ENCODE results near the gene CCR8.
"Not testable (repeated sequence)": the region's sequence is repeated elsewhere in the genome, so short reads cannot be mapped to it uniquely, and the experiment has no call there.

CCR8 gene

DNA sequence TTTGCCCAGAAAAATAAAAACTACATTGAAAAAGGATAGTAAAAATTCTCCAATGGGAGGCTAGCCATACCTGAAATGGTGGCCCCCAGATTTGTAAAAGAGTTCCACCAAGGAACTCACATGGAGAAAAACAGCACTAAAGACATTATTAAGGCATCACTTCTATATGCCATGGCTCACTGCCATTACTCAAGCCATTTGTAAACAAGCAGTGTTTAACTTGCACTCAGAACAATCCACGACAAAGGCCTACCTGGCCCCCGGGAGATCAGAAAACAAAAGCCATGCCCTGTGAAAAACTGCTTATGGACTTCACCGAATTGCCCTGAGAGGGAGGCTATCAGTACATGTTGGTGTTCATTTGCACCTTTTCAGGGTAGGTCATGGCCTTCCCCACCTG is 19.6 kb downstream of the CCR8 start:
- no peak for TF ChIP-seq ZNF274 (IDR thresholded peaks at IDR 0.05; ENCODE audit: low read depth, low read length)
- H3K4me3 ChIP-seq (ENCODE audit: low read length), result no peak overlapping the region

DNA sequence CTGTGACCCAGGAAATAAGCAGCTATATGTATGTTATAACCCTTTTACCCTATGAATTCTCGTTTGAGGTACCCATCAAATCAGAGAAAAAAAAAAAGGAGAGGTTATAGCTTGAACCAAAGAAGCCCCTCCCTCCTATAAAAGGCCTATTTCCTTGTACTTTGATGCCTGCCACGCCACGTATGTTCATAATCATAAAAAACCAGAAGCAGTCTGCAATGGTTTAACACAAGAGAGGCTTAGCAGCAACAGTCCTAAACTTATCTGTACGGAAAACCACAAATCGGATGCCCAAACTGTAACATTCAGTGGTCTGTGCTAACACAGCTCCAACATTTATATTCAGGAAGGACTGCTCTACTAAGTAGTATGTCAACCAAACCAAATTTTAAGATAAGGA is 21.2 kb downstream of the CCR8 start:
- no peak overlapping the region for H3K4me3 ChIP-seq (ENCODE audit: low read length)
- TF ChIP-seq ZNF274 (IDR thresholded peaks at IDR 0.05; ENCODE audit: low read depth, low read length), result no peak

DNA sequence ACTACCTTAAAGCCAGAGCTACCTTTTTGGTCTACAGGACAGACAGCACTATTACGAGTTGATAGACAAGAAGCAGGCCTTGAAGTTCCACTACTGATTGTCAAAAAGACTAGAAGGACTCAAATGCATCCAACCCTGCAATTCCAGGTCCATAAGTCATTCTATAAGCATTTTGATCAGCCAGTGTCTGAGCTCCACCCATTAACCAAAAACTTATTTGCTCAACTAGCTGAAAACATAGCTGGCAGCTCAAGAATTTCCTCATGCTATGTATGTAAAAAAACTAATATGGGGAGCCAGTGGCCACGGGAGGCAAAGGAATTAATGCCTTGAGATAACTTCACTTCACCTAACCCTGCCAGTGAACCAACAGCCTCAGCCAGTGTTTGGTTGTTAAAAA is 21.6 kb downstream of the CCR8 start:
- not testable (repeated sequence) for H3K4me3 ChIP-seq (ENCODE audit: low read length)

DNA sequence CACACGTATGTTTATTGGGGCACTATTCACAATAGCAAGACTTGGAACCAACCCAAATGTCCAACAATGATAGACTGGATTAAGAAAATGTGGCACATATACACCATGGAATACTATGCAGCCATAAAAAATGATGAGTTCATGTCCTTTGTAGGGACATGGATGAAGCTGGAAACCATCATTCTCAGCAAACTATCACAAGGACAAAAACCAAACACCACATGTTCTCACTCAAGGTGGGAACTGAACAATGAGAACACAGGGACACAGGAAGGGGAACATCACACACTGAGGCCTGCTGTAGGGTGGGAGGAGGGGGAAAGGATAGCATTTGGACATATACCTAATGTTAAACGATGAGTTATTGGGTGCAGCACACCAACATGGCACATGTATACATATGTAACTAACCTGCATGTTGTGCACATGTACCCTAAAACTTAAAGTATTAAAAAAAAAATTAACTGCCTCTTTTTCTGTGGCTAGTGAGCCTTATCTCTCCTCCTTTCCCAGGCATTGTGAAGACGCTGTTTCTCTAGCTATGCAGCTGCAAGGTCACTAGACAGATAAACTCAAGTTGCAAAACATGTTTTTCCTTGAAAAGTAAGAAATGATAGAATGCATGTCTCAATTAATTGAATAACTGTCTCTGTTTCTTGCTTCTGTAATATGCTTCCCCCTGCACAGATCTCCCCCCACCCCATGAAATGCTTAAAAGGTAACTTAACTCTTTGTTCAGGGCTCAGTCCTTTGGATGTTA is 23.8 kb downstream of the CCR8 start:
- not testable (repeated sequence) for H3K4me3 ChIP-seq (ENCODE audit: low read length)

DNA sequence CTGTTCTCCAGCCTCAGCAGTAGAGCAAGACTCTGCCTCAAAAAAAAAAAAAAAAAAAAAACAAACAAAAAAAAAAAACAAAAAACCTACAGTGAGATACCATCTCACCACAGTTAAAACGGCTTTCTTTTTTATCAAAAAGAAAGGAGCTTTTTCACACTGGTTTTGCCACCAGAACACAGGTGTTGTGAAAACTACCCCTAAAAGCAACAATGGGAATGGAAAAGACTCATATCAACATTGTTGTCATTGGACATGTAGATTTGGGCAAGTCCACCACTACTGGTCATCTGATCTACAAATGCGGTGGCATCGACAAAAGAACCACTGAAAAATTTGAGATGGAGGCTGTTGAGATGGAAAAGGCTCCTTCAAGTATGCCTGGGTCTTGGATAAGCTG is 28.8 kb downstream of the CCR8 start:
- TF ChIP-seq ZNF274 (IDR thresholded peaks at IDR 0.05; ENCODE audit: low read depth, low read length), result no peak
- no peak overlapping the region for H3K4me3 ChIP-seq (ENCODE audit: low read length)

DNA sequence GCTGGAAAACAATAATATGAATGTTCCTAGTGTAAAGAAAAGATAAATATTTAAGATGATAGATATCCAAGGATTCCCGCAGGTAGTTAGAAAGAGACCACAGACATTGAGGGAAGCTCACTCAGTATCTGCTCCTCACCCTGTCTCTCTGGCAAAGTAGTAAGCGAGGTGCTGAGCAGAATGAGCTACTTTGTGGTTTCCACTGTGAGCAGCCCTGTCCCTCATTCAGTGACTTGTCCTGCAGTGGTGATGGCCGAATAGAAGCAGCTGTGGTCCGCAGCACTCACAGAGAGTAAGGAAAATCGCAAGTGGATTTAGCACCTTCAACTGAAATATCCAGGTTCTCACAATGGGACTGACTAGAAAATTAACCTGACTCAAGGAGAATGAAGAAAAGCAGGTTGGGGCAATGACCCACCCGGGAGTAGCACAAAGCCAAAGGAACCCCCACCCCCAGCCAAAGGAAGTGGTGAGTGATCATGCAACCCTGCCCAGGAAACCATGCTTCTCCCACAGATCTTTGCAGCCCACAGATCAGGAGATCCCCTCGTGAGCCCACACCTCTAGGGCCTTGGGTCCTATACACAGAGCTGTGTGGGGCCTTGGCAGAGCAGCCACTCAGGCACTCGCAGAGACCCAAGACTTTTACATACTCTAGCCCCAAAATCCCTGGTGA is 31.9 kb downstream of the CCR8 start:
- TF ChIP-seq ZNF274 (IDR thresholded peaks at IDR 0.05; ENCODE audit: low read depth, low read length), result no peak
- H3K4me3 ChIP-seq (ENCODE audit: low read length), result no peak overlapping the region; the same call in 1 of the 2 replicates

DNA sequence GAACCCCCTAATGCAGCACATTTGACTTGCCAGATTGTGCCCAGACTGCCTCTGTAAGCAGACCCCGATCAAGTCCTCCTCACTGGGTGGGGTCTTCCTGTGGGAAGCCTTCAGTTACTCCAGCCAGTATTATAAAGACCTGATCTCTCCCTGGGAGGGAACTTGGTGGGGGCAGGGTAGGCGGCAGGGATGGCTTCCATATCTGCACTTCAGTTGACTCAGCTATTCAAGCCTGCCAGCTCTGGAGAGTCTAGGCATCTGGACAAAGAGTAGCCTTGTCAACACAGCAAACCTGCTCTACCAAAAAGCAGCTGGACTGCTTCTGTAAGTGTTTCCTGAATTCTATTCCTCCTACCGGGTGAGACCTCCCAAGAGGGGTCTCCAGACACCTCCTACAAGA is 32.7 kb downstream of the CCR8 start:
- H3K4me3 ChIP-seq (ENCODE audit: low read length), result no peak overlapping the region
- no peak for TF ChIP-seq ZNF274 (IDR thresholded peaks at IDR 0.05; ENCODE audit: low read depth, low read length)

DNA sequence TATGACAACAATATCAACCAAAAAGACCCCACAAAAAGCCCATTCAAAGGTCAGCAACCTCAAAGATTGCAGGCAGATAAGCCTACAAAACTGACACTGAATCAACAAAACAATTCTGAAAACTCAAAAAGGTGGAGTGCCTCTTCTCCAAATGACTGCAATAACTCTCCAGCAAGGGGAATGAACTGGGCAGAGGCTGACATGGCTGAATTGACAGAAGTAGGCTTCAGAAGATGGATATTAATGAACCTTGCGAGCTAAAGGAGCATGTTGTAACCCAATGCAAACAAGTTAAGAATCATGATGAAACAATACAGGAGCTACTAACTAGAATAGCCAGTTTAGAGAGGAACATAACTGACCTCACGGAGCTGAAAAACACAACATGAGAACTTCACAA is 33.3 kb downstream of the CCR8 start:
- H3K4me3 ChIP-seq (ENCODE audit: low read length), result no peak overlapping the region
- no peak for TF ChIP-seq ZNF274 (IDR thresholded peaks at IDR 0.05; ENCODE audit: low read depth, low read length)

DNA sequence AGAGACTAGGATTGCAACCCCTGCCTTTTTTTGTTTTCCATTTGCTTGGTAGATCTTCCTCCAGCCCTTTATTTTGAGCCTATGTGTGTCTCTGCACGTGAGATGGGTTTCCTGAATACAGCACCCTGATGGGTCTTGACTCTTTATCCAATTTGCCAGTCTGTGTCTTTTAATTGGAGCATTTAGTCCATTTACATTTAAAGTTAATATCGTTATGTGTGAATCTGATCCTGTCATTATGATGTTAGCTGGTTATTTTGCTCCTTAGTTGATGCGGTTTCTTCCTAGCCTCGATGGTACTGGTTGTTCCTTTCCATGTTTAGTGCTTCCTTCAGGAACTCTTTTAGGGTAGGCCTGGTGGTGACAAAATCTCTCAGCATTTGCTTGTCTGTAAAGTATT is 40.9 kb downstream of the CCR8 start:
- H3K4me3 ChIP-seq (ENCODE audit: low read length), result not testable (repeated sequence)

DNA sequence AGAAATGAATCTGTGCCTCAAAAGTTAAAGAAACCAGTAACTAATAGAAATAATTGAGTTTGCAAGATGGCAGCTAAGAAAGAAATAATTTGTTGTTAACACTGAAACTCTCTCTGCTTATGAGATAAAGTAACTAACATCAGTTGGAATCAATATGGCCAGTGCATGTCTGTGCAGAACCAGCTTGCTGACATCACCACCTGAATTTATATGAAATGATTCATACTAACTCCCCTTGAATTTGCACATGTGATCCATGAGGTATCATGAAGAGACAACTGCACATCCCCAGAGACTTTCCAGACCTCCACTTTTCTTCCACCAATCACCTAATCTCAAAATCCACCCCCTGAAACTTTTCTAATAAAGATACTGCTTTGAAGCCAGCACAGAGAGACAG is 43.3 kb downstream of the CCR8 start:
- no peak for TF ChIP-seq ZNF274 (IDR thresholded peaks at IDR 0.05; ENCODE audit: low read depth, low read length)
- H3K4me3 ChIP-seq (ENCODE audit: low read length), result no peak overlapping the region

DNA sequence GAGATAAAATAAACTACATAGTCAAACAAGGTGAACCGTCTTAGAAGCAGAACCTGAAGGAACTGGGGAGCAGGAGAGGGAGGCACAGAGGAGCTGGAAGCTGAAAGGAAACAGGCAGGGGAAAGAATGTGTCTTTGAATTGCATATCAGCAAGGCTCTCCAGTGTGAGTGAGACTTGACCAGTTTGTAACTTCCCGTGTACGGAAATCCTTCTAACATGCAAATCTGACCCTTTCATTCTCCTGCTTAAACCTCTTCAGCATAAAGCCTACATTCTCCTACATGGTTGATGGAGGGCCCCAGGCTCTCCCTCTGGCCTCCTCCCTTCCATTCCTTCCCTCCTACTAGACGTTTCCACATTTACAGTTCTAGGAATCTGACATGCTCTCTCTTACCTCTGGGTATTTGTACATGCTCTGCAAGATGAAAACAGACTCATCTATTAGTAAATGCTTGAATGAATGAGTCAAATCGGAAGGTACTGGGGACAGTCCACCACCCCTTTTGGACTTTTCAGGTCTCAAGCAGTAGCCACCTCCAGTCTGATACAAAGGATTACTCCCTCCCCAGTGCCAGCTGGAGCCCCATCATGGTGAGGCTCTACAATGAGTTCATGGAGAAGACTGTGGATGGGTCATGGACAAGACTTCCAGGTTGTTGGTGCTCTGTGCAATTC is 47.6 kb downstream of the CCR8 start:
- TF ChIP-seq ZNF274 (IDR thresholded peaks at IDR 0.05; ENCODE audit: low read depth, low read length), result no peak
- no peak overlapping the region; the same call in 1 of the 2 replicates for H3K4me3 ChIP-seq (ENCODE audit: low read length)

DNA sequence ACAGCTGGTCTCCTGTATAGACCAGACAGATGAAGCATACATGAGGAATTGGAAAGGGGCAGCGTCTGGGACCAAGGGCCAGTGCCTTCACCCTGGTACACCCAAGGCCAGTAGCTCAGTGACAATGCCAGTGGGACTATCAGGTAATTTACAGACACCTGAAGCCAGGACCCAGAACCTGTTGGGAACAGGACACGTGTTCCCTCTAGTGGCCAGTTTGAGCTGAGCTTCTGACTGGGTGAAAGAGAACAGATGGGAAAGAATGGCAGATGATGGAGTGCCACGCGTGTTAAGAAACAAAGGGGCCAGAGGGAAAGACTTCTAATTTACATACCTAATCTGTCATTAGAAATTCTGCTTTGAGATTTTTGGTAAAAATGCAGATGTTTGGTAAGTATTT is 48.6 kb downstream of the CCR8 start:
- no peak overlapping the region for H3K4me3 ChIP-seq (ENCODE audit: low read length)
- no peak for TF ChIP-seq ZNF274 (IDR thresholded peaks at IDR 0.05; ENCODE audit: low read depth, low read length)

DNA sequence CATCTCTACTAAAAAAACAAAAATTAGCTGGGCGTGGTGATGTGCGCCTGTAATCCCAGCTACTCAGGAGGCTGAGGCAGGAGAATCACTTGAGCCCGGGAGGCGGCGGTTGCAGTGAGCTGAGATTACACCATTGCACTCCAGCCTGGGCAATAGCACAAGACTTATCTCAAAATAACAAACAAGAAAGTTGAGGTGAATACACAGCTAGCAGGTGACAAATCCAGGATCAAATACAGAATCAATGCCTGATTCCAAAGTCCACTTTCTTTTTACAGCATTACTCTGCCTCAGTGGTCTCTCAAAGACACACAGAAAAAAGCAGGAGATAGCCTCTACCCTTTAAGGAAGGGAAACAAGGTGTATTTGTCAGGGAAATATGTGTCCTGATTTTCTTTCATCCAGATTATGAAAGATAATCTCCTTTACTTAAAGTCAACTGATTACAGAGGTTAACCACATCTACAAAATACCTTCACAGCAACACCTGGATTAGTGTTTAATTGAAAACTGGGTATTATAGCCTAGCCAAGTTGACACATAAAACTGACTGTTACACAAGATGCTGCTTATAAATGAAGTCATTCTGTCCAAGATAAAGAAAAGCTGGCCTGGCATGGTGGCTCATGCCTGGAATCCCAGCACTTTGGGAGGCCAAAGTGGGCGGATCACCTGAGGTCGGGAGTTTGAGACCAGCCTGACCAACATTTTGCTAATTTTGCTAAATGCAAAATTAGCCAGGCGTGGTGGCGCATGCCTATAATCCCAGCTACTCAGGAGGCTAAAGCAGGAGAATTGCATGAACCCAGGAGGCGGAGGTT is 49.7 kb downstream of the CCR8 start:
- no peak for TF ChIP-seq ZNF274 (IDR thresholded peaks at IDR 0.05; ENCODE audit: low read depth, low read length)
- H3K4me3 ChIP-seq (ENCODE audit: low read length), result no peak overlapping the region

DNA sequence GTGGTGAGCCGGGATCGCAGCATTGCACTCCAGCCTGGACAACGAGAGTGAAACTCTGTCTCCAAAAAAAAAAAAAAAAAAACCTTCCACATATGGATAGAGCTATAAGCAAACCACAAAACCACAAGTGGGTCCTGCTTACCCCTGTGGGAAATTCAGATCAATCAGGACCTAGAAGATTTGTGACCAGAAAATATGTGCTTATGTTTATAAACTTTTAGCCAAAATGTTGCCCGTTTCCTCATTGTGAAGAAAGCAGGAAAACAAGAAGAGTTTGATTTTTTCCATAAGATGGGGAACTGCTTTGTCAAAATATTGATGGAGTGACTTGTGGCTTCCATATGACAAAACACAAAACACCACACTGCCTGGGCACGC is 50.3 kb downstream of the CCR8 start:
- TF ChIP-seq ZNF274 (IDR thresholded peaks at IDR 0.05; ENCODE audit: low read depth, low read length), result no peak
- no peak overlapping the region for H3K4me3 ChIP-seq (ENCODE audit: low read length)

DNA sequence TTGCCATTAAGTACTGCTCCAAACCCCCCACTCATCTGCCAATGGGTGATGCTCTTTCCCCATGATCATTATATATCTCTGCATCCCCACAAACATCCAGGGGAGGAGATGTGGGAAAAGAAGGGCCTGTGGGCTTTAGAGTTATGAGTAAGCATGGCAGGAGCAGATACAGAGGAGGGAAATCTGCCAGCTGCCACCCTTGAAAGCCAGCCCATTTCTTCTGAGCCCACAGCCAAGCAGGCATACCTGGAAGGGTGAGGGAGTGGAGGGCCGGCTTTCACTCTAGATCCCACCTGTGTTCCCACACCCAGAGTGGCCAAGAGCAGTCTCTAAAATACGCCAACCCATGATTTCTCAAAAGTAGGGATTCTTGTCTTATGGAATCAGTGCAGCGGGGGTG is 51.9 kb downstream of the CCR8 start:
- TF ChIP-seq ZNF274 (IDR thresholded peaks at IDR 0.05; ENCODE audit: low read depth, low read length), result no peak
- no peak overlapping the region for H3K4me3 ChIP-seq (ENCODE audit: low read length)
